Upper lobe of left lung (tissue), 6 donors: ENCODE data around the gene BRICD5. TPM values are rescaled to one million over a fixed set of nuclear protein-coding genes. Genes with fewer than 3 reads are reported as not detected.

Source experiments
- ATAC-seq, 2 donors: fragments of 200-7000 bp; cut with Tn5 transposase; one replicate each; pipeline ENCODE4 v1.9.1; 2022; ENCODE audit warnings: mild to moderate bottlenecking in 2 of 2, moderate library complexity in 2 of 2; ENCODE audit not compliant: low FRiP score in 2 of 2
- DNase-seq, 2 donors: peaks; one replicate each; pipeline ENCODE4 v3.0.0-alpha.2; 2019 to 2020
- H3K27ac ChIP-seq, 4 donors: fragments of 200-600 bp; sonication (generic); one replicate each; pipeline ENCODE4 v1.5.1; 2016 to 2019
- H3K27me3 ChIP-seq, 4 donors: fragments of 200-600 bp; sonication (generic); one replicate each; pipeline ENCODE4 v1.5.1; 2017 to 2019
- H3K36me3 ChIP-seq, 4 donors: fragments of 200-600 bp; sonication (generic); one replicate each; pipeline ENCODE4 v1.5.1; 2016 to 2019
- H3K4me1 ChIP-seq, 4 donors: fragments of 200-600 bp; sonication (generic); one replicate each; pipeline ENCODE4 v1.5.1; 2018 to 2019
- H3K4me3 ChIP-seq, 4 donors: fragments of 200-600 bp; sonication (generic); one replicate each; pipeline ENCODE4 v1.5.1; 2017 to 2019; ENCODE audit warnings: mild to moderate bottlenecking in 2 of 4, moderate library complexity in 1 of 4
- H3K9me3 ChIP-seq, 4 donors: fragments of 200-600 bp; sonication (generic); one replicate each; pipeline ENCODE4 v1.5.1; 2018 to 2019
- EP300 ChIP-seq, 4 donors: sonication (generic); formaldehyde crosslinking; IDR thresholded peaks; one replicate each; pipeline ENCODE4 v1.5.1; 2017; ENCODE audit warnings: antibody characterized with exemption in 4 of 4, control low read depth in 2 of 4
- POLR2A ChIP-seq, 4 donors: fragments of 450-650 bp; IDR thresholded peaks; one replicate each; pipeline ENCODE4 v1.5.1; 2016 to 2017; ENCODE audit warnings: antibody characterized with exemption in 4 of 4, mild to moderate bottlenecking in 2 of 4
- POLR2AphosphoS5 ChIP-seq, 2 donors: sonication (generic); formaldehyde crosslinking; IDR thresholded peaks; one replicate each; pipeline ENCODE4 v1.5.1; 2017; ENCODE audit warnings: antibody characterized with exemption in 2 of 2
- WGBS, 2 donors: methylation state at CpG; one replicate each; pipeline ENCODE4 v1.1.5; 2017 to 2018; 5-methylcytosine and 5-hydroxymethylcytosine counted together
- total RNA-seq, 6 donors: library from RNA; depleted of rRNA in 4 of 6; stranded (reverse); fragments of >200 nt in 4 of 6; gene quantifications; one replicate each; pipeline versions ENCODE4 v1.1.0 to v1.2.1, GENCODE V29; 2016 to 2021
- TF ChIP-seq, protein P1 (sequence below), 6 experiments: fragments of 450-650 bp in 4 of 6; fragments of 200-600 bp in 2 of 6; sonication (generic) in 2 of 6; IDR thresholded peaks; one replicate each; pipeline ENCODE4 v1.5.1; 2016 to 2019; ENCODE audit warnings: antibody characterized with exemption in 6 of 6
- donor health status: DM: no; HTN: no; CAD: no; lungs with moderate emphysema.
- donor health status: DM: no; HTN: yes; CAD: no; lungs with severe emphysema.

The BRICD5 gene
- total RNA-seq, 6 donors from 2014 or later: 4.0 to 70.2 (median 10.8) TPM

DNA sequence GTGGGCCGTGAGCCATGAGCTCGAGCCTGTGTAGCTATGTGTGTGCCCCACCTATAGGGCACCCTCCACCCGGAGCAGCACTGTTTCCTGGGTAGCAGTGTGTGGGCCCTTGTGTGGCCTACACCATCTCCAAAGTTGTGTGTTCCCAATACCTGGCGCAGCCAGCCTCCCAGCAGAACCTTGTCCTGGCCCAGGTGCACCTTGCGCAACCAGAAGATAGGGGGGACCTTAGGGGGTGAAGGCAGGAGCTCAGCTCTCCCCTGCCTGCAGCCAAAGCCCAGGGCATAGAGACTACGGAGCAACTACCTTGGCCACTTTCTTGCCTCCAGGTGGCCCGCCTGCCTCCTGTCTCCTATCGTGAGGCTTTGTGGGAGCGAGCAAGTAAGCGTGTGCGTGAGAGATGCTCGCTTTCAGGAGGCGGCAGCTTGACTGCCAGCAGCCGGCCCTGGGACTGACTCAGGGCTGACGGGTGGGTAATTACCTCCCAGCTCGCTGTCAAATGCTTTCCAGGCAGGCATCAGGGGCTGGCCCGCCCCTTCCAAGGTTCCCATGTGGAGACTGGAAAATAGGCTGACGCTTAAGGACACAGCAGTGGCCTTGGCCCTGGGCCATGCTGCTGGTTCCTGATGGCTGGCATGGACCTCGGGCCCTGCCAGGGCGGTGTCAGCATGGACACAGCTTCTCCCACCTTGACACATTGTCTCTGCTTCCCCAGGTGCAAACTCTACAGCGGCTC lies 36.1 kb downstream of the BRICD5 start:
- DNase-seq: peak in 1 of 2 donors; percentile 63
- H3K27ac ChIP-seq: no peak overlapping the region
- H3K27me3 ChIP-seq: no peaks in the 10 kb centered on the region
- H3K4me1 ChIP-seq: peaks cover 2 to 24% (median 4%) of the 10 kb centered on the region in 4 donors
- H3K9me3 ChIP-seq: no peaks in the 10 kb centered on the region
- H3K36me3 ChIP-seq: peaks cover 8 to 81% (median 65%) of the 10 kb centered on the region in 4 donors
- no peak for TF ChIP-seq EP300 (IDR thresholded peaks at IDR 0.05)
- no peak for TF ChIP-seq POLR2A (IDR thresholded peaks at IDR 0.05)
- TF ChIP-seq POLR2AphosphoS5 (IDR thresholded peaks at IDR 0.05): no peak
- TF ChIP-seq, protein P1, sequence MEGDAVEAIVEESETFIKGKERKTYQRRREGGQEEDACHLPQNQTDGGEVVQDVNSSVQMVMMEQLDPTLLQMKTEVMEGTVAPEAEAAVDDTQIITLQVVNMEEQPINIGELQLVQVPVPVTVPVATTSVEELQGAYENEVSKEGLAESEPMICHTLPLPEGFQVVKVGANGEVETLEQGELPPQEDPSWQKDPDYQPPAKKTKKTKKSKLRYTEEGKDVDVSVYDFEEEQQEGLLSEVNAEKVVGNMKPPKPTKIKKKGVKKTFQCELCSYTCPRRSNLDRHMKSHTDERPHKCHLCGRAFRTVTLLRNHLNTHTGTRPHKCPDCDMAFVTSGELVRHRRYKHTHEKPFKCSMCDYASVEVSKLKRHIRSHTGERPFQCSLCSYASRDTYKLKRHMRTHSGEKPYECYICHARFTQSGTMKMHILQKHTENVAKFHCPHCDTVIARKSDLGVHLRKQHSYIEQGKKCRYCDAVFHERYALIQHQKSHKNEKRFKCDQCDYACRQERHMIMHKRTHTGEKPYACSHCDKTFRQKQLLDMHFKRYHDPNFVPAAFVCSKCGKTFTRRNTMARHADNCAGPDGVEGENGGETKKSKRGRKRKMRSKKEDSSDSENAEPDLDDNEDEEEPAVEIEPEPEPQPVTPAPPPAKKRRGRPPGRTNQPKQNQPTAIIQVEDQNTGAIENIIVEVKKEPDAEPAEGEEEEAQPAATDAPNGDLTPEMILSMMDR (IDR thresholded peaks at IDR 0.05): no peak
- 93 to 94% methylated on average over 15 to 21 of the region's 21 CpGs for WGBS, 2 donors
- H3K4me3 ChIP-seq: no peak overlapping the region
- no peak for ATAC-seq

DNA sequence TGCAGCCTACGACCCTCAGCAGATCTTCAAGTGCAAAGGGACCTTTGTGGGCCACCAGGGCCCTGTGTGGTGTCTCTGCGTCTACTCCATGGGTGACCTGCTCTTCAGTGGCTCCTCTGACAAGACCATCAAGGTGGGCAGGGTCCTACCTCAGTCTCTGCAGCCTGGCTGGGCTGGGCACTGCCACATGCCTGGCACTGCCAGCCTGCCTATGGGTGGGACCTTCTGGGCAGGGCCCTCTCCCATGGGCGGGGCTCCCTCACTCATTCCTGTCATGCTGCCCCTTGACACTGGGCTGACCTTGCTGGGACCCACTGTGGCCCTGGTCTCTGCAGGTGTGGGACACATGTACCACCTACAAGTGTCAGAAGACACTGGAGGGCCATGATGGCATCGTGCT lies 36.7 kb downstream of the BRICD5 start:
- no peaks in the 10 kb centered on the region for H3K27me3 ChIP-seq
- ATAC-seq (no peak), DNase-seq (peak in 1 of 2 donors; percentile 37)
- WGBS, 2 donors: 97% methylated on average over 4 of the region's 4 CpGs; no CpG with 5 or more reads in 1 of the 2 donors
- H3K4me1 ChIP-seq: peaks cover 7 to 30% (median 9%) of the 10 kb centered on the region in 4 donors
- no peak overlapping the region for H3K27ac ChIP-seq
- no peak for TF ChIP-seq EP300 (IDR thresholded peaks at IDR 0.05)
- TF ChIP-seq POLR2A (IDR thresholded peaks at IDR 0.05): no peak
- TF ChIP-seq, protein P1 (IDR thresholded peaks at IDR 0.05): no peak
- no peak for TF ChIP-seq POLR2AphosphoS5 (IDR thresholded peaks at IDR 0.05)
- H3K36me3 ChIP-seq: peaks cover 8 to 84% (median 70%) of the 10 kb centered on the region in 4 donors
- no peak overlapping the region for H3K4me3 ChIP-seq
- no peaks in the 10 kb centered on the region for H3K9me3 ChIP-seq

DNA sequence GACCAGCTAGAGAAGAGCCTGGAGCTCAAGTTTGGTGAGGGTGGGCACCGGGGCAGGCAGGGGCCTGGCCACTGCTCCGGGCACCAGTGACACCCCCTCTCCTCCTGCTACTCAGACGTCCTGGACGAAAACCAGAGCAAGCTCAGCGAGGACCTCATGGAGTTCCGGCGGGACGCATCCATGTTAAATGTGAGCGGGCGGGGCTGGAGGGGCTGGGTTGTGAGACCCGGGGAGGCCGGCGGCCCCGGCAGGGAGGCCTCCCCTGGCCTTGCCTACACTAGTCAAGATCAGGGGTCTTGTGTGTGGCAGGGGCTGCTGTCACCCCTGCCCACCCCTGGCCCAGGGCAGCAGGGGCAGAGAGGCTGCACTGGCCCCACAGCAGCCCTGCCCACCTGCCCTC lies 37.3 kb downstream of the BRICD5 start:
- Histone ChIP-seq H3K4me1 (peaks cover 8 to 28% (median 9%) of the 10 kb centered on the region in 4 donors), H3K27ac (no peak overlapping the region), H3K36me3 (peaks cover 8 to 86% (median 75%) of the 10 kb centered on the region in 4 donors), H3K27me3 (no peaks in the 10 kb centered on the region), H3K4me3 (no peak overlapping the region), H3K9me3 (no peaks in the 10 kb centered on the region)
- TF ChIP-seq, protein P1 (IDR thresholded peaks at IDR 0.05): no peak
- TF ChIP-seq POLR2AphosphoS5 (IDR thresholded peaks at IDR 0.05): no peak
- no peak for TF ChIP-seq EP300 (IDR thresholded peaks at IDR 0.05)
- no peak for TF ChIP-seq POLR2A (IDR thresholded peaks at IDR 0.05)
- no peak for ATAC-seq
- WGBS, 2 donors: 96 to 99% methylated on average over 13 to 14 of the region's 14 CpGs
- DNase-seq: peak in 1 of 2 donors; percentile 69

DNA sequence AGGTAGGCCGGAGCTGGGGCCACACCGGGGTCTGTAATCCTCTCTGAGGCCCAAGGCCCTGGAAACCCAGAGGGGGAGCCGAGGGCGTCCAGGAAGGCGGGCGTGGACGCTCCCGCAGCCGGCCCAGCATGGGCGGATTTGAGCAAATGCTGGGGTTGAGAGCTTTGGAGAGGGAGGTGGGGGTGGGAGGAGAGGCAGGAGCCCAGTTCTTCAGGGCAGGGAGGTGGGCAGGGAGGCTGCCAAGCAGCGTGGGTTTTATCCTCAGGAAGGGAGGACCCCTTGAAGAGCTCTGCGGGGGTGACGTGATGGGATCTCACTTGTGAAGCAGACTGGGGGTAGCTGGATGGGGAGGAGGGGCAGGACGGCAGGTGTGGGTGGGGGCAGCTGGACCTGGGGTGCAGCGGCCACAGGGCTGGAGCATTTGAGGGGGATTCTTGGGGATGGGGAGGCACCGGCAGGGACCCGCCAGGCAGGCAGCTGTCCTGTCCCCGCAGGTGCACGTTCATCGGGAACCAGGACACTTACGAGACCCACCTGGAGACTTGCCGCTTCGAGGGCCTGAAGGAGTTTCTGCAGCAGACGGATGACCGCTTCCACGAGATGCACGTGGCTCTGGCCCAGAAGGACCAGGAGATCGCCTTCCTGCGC lies 37.9 kb downstream of the BRICD5 start:
- peaks cover 12 to 87% (median 78%) of the 10 kb centered on the region in 4 donors for H3K36me3 ChIP-seq
- ATAC-seq (no peak), DNase-seq (peak in 1 of 2 donors; percentile 56)
- H3K9me3 ChIP-seq: no peaks in the 10 kb centered on the region
- no peak for TF ChIP-seq POLR2AphosphoS5 (IDR thresholded peaks at IDR 0.05)
- TF ChIP-seq, protein P1 (IDR thresholded peaks at IDR 0.05): no peak
- no peak for TF ChIP-seq POLR2A (IDR thresholded peaks at IDR 0.05)
- no peak for TF ChIP-seq EP300 (IDR thresholded peaks at IDR 0.05)
- H3K4me3 ChIP-seq: no peak overlapping the region
- peak overlapping the region in 1 of 4 donors; percentile 87 for H3K27ac ChIP-seq
- peaks cover 8 to 28% (median 9%) of the 10 kb centered on the region in 4 donors for H3K4me1 ChIP-seq
- 87 to 92% methylated on average over 12 to 29 of the region's 29 CpGs for WGBS, 2 donors
- no peaks in the 10 kb centered on the region for H3K27me3 ChIP-seq
